22Rv1 (cell line): ENCODE results near the gene GFM1.

Source experiments
- CTCF ChIP-seq: fragments of 450-650 bp; IDR thresholded peaks from 2 replicates; pipeline ENCODE4 v1.5.1; 2017; ENCODE audit warnings: mild to moderate bottlenecking
- ZFX ChIP-seq: fragments of 450-650 bp; IDR thresholded peaks from 2 replicates; pipeline ENCODE4 v1.6.1; 2017; ENCODE audit warnings: antibody characterized with exemption, borderline replicate concordance

GRCh38 chr3:158722108-158722507 lies 77.8 kb downstream of the GFM1 start:
- TF ChIP-seq CTCF (no peak), ZFX (no peak)
